GM12874 (cell line): ENCODE measurements around the gene ATP2A3.

Experiments used
- TF ChIP-seq, protein P1 (sequence below): IDR thresholded peaks from 2 replicates; pipeline ENCODE4 v1.5.1; 2011; ENCODE audit warnings: low read depth, mild to moderate bottlenecking, control low read depth, low read length, moderate library complexity; ENCODE audit not compliant: insufficient read depth

The ATP2A3 gene

DNA sequence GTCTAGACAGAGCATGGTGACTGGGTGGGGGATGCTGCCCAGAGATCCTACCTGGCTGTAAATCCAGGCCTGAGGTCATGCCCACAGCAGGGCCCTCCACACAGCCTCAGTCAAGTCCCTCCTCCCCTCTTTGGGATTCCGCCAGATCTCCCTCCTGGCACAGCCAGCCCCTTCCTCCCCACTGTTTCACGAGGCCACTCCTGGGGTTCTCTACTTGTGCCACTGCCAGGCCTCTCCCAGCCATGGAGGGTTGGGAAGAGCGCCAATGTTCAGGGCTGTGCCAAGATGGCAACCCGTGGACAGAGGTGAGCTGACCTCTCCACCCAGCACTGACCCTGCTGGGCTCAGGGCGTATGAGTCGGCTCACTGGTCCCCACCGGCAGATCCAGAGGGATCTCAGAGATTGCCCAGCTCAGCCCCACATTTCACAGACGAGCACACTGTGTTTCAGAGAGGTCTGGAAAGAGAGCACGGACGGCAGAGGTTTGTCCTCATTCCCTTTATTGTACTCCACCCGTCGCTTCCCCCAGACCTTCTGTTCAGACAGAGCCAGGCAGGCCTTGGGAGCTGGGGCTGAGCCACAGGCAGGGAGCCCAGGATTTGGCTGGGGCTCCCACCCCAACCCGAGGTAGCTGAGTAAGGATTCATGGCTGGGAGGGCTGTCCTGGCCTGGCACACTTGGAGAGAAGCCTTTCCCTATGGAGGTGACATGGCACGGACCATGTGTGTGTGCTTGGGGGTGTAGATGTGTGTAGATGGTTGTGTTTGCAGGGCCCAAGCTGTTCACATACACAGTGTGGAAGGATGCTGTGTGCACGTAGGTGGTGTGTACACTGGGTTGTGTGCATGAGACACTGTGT is 67.9 kb downstream of the ATP2A3 start:
- TF ChIP-seq, protein P1, sequence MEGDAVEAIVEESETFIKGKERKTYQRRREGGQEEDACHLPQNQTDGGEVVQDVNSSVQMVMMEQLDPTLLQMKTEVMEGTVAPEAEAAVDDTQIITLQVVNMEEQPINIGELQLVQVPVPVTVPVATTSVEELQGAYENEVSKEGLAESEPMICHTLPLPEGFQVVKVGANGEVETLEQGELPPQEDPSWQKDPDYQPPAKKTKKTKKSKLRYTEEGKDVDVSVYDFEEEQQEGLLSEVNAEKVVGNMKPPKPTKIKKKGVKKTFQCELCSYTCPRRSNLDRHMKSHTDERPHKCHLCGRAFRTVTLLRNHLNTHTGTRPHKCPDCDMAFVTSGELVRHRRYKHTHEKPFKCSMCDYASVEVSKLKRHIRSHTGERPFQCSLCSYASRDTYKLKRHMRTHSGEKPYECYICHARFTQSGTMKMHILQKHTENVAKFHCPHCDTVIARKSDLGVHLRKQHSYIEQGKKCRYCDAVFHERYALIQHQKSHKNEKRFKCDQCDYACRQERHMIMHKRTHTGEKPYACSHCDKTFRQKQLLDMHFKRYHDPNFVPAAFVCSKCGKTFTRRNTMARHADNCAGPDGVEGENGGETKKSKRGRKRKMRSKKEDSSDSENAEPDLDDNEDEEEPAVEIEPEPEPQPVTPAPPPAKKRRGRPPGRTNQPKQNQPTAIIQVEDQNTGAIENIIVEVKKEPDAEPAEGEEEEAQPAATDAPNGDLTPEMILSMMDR: no peak

DNA sequence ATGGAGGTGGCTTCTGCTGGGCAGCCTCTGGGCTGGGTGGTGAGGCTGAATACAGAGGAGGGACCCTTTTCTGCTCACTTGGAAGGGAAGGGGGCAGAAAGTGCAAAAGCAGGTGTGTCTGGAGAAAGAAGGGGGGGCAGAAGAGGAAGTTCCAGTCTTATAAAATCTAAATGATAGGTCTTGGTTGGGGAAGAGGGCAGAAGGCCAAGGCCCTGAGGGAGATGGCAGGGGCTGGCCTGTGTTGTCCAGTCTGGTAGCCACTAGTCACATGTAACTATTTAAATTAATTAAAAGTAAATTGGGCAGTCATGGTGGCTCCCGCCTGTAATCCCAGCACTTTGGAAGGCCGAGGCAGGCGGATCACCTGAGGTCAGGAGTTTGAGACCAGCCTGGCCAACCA is 68.9 kb downstream of the ATP2A3 start:
- TF ChIP-seq, protein P1: no peak

DNA sequence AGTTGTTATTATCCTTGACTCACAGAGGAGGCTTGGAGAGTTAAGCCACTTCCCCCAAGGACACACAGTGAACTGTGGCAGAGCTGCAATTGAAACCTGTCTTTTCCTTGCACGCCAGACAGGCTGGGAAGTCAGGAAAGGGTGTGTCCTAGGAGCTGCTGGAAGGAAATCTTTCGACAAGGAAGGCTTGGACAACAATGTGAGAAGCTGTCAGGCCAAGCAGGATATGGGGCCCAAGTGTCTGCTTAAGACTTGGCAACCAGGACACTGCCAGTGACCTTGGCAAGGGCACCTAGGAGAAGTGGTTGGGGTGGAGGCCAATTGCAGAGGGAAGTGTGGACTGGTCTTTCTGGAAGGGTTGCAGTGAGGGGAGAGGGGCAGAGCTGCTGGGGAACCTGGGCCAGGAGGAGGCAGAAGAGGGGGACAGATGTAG is 69.3 kb downstream of the ATP2A3 start:
- TF ChIP-seq, protein P1: no peak

DNA sequence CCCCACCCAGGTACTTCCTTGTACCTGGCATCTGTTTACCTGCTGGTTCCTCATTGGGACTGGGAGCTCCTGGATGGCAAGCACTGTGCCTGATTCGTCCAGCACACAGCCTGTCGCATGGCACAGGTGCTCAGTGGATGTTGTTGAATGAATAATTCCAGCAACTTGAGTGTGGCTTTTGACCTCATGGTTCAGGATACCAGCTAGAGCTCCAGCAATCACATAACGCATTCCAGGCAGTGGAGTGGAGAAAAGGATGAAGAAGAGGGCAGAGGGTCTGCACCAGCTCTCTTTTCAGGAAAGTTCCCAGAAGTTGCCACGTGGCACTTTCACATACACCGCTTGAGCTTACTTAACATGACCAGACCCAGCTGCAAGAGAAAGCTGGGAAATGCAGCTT is 70.0 kb downstream of the ATP2A3 start:
- TF ChIP-seq, protein P1: no peak

DNA sequence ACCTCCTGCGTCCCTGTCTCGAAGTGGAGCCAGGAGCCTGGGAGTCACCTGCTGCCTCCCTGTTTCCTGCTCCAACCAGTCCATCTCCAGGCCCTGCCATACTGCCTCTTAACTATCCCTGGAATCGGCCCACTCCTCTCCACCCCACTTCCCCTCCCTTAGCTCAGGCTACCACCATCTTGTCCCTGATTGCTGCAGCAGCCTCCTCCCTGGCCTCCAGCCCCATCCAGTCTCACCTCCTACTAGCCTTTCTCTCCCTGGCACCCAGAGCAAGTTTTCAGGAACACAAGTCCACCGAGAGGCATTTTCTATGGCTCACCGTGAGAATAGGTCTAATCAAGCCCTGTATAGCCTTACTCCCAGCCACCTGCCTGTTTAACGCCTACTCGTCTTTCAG is 70.5 kb downstream of the ATP2A3 start:
- TF ChIP-seq, protein P1: no peak

DNA sequence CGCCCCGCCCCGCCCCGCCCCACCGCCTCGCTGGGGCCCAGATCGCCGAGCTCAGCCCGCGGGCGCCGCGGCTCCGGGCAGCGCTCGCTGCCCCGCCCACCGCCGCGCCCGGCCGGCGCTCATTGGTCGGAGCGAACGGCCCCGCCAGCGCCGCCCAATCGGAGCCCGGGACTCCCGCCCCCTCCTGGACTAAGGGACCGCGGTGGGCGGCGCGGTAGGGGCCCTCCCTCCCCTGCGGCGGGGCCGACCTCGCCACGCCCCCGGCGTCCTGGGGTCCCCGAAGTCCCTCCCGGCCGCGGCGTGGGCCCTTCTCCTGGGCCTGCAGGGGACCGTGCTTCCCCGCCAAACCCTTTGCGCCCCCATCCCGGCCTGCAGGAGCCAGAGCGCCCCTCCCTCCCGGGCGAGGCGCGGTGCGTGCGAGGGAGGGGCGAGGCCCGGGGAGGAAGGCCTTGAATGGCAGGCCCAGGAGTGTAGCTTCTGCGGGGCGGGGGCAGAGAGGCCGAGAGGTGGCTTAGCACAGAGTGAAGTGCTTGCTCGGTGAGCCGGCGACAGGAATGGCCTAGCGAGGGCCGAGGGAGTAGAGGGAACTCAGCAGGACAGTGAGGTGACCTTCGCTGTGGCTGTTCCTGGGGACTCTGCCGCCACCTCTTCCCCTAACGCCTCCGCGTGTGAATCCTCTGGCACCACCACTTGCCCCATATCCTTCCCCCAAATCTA is 71.1 kb downstream of the ATP2A3 start, which contains the start of gene CAMKK1:
Gene CAMKK1, minus strand, starts transcription at position 51 of the 717 bp plus-strand sequence. CDS start 7,366 bp downstream, outside the sequence.
- TF ChIP-seq, protein P1: no peak
